Measurements from ENCODE around the gene PRR5L.
"Not testable (repeated sequence)": the region's sequence is repeated elsewhere in the genome, so short reads cannot be mapped to it uniquely, and the experiment has no call there.

The PRR5L gene

GRCh38 chr11:36469881-36470802 lies 174.1 kb downstream of the PRR5L start:
- DNase-seq: no peak

- no peak for DNase-seq
Observed at GRCh38 chr11:36471577-36471976, 175.5 kb downstream of the PRR5L start.

GRCh38 chr11:36475192-36475591 lies 179.1 kb downstream of the PRR5L start:
- DNase-seq: no peak

GRCh38 chr11:36478700-36479329 lies 182.7 kb downstream of the PRR5L start:
- DNase-seq: peak; percentile 17

GRCh38 chr11:36480833-36481232 lies 184.7 kb downstream of the PRR5L start:
- no peak for DNase-seq

GRCh38 chr11:36483042-36483441 lies 187.0 kb downstream of the PRR5L start:
- not testable (repeated sequence) for DNase-seq

GRCh38 chr11:36485298-36486002 lies 189.4 kb downstream of the PRR5L start:
- DNase-seq: no peak

GRCh38 chr11:36487619-36488018 lies 191.5 kb downstream of the PRR5L start:
- DNase-seq: no peak

GRCh38 chr11:36488096-36488495 lies 192.0 kb downstream of the PRR5L start:
- no peak for DNase-seq

GRCh38 chr11:36490026-36490806 lies 194.1 kb downstream of the PRR5L start:
- no peak for DNase-seq

- DNase-seq: peak; percentile 40
Observed at GRCh38 chr11:36492724-36493304, 196.7 kb downstream of the PRR5L start.

GRCh38 chr11:36493332-36493731 lies 197.2 kb downstream of the PRR5L start:
- peak; percentile 5 for DNase-seq

GRCh38 chr11:36498721-36499120 lies 202.6 kb downstream of the PRR5L start:
- no peak for DNase-seq

- DNase-seq: no peak
Observed at GRCh38 chr11:36499315-36499714, 203.2 kb downstream of the PRR5L start.

- DNase-seq: no peak
Observed at GRCh38 chr11:36500315-36500721, 204.2 kb downstream of the PRR5L start.

- no peak for DNase-seq
Observed at GRCh38 chr11:36501236-36501635, 205.1 kb downstream of the PRR5L start.

- DNase-seq: no peak
Observed at GRCh38 chr11:36507824-36508489, 211.9 kb downstream of the PRR5L start.

GRCh38 chr11:36508743-36509142 lies 212.7 kb downstream of the PRR5L start:
- DNase-seq: no peak

- no peak for DNase-seq
Observed at GRCh38 chr11:36509201-36509639, 213.1 kb downstream of the PRR5L start.

- DNase-seq: peak; percentile 76
Observed at GRCh38 chr11:36509694-36510593, 213.9 kb downstream of the PRR5L start, which contains the start of gene TRAF6. TSS of gene TRAF6 (minus strand) at chr11:36510272. CDS start at chr11:36501515, 8,757 bp downstream.

GRCh38 chr11:36510594-36510942 lies 214.5 kb downstream of the PRR5L start:
- no peak for DNase-seq

Measured in NCI-H526 treated with DMSO at 0.1 percent for 48 hours (cell line).